HG02884 (cell line): ENCODE data around the gene TRIP4.
"Not testable (repeated sequence)": the region's sequence is repeated elsewhere in the genome, so short reads cannot be mapped to it uniquely, and the experiment has no call there.

Experiments
- ATAC-seq: cut with Tn5 transposase; IDR thresholded peaks from one replicate; pipeline ENCODE4 v1.9.1; 2021; ENCODE audit warnings: mild to moderate bottlenecking, moderate library complexity; ENCODE audit not compliant: unreplicated experiment

TRIP4 gene

DNA sequence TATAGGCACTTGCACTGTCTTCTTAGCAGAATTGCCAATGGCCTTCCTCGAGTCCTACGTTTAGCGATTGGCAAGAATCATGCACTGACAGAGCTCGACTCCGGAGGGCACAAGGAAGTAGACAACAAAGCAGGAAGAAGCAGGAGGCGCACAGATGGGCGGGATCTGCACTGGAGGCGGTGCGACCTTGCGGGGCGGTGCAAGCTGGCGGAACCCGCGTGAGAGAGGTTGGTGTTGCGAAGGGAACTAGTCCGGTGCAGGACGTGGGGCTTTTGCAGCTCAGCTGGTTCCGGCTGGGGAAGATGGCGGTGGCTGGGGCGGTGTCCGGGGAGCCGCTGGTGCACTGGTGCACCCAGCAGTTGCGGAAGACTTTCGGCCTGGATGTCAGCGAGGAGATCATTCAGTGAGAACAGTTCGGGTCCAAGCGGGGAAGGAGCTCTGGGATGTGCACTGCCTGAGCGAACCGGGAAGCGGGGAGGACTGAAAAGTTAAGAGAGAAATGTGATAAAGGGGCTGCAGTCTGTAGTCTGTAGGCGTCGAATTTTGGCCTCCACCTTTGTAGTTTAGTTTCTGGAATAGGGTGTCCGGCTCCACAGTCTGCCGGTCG, at the start of gene TRIP4:
TSS of gene TRIP4 (plus strand) at position 275 of the 607 bp plus-strand sequence. CDS start at position 303, 28 bp downstream.
- ATAC-seq: peak; percentile 96

DNA sequence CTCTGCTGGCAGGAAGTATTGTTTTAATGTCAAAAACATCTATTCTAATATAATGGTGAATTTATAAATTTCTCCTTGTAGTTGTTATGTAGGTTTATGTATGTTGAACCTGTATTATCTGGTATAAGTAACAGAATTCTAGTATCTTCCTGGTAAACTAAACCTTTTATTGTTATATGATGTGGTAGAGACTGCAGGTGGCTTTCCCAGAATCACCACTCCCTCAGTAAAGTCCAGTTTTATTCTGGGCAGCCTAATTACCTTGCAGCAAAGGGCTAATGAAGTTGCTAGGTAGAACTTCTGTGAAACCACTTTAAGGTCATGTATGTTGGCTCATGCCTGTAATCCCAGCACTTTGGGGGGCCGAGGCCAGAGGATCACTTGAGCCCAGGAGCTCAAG, 47.3 kb upstream of the TRIP4 start:
- ATAC-seq: no peak

DNA sequence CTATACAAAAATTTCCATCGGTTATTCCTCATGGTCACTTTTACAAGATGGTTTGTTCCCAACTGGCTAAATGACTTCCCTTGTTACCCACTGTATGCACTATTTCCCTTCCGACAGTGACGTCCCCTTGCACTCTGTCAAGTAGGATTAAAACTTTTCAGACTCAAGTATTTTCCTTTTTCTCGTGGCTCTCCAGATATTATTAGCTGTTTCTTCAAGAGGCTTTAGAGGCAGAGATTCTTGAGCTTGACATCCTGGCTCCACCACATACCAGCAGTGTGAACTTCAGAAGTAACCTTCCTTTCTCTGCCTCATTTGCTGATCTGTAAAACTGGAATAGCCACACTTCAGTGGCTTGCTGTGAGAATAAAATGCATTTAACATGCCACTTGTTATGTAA, 45.7 kb upstream of the TRIP4 start:
- ATAC-seq: no peak

DNA sequence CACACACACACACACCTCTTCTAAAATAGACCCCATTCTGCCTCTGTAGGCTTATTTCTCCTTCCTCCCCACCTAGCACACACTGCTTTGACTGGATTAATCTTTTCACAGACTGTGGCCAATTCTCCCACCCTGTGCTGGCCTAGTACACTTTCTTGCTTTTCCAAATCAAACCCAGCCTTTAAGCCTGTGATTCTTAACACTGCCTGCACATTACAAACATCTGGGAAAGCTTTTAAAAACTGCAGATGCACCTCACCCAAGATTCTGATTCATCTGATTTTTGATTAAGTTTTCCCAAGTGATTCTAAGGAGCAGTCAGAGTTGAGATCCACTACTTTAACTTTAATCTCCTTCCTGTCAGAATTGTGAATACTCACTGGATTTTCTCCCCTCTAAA, 44.4 kb upstream of the TRIP4 start:
- ATAC-seq: no peak

DNA sequence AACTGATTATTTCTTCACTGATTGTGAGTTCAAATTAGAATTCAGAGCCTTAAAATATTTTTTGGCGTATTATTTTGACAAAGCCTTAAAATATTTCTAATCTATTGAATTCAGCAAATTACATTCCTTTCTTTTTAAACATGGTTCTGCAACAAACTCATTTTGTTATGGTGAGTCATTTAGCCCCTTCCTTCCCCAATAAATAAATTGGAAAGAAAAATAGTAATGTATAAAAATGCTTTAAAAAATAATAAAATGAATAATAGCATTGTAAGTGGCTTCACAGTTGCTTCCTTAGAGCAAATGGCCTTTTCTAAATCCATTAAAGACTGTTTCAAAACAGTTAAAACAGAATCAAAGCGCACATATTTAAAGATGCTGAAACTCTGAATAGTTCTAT, 43.8 kb upstream of the TRIP4 start:
- ATAC-seq: no peak

DNA sequence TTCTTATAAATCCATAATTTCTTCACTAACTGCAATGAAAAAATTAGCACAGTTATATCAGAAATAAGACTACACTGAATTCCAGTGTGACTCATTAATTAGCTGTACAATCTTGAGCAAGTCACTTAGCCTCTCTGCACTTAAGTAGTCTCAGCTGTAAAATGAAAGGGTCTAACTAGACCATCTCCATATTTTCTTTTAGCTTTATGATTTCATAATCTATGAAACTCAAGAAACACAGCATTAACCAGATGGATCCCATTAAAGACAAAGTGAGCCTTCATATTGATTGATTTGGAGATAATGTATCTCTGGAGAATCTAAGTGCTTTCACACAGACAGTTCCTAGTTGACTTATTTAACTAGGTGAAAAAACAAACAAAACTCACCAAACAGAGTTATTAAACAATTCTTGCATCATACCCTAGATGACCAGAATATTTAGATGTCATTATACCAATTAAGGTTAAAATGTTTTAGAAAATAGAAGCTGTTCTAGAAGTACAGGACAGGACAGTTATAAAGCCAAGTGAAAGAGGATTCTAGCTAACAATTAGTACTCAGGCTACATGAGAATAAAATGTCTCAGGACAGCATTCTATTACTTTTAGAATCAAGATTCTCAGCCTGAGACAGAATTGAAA, 42.9 kb upstream of the TRIP4 start:
- ATAC-seq: no peak

DNA sequence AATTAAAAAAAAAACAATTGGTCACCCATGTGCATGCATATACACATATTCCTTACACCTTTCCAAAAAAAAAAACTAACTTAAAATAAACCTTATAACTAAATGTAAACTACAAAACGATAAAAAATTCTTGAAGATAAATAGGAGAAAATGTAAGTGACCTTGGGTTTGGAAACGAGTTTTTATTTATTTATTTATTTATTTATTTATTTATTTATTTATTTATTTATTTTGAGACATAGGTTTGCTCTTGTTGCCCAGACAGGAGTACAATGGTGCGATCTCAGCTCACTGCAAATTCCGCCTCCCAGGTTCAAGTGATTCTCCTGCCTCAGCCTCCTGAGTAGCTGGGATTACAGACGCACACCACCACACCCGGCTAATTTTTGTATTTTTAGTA, 41.4 kb upstream of the TRIP4 start:
- not testable (repeated sequence) for ATAC-seq

DNA sequence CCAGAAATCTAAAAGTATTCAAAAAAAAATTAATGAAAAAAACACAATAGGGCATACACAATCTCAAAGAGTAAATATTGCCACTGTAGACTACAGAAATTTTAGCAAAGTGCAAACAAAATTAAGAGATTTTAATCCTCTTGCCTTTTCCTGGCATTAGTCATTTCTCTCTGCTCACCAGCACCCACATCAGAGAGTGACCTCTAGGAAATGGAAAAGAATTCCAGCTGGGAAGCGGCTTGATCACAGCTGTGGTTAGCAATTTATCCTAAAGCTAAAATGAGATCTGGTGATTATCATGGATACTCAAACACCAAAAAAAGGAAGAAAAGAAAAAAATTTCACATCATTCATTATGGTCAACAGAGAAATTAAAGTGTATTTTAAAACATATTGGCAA, 39.2 kb upstream of the TRIP4 start:
- ATAC-seq: no peak

DNA sequence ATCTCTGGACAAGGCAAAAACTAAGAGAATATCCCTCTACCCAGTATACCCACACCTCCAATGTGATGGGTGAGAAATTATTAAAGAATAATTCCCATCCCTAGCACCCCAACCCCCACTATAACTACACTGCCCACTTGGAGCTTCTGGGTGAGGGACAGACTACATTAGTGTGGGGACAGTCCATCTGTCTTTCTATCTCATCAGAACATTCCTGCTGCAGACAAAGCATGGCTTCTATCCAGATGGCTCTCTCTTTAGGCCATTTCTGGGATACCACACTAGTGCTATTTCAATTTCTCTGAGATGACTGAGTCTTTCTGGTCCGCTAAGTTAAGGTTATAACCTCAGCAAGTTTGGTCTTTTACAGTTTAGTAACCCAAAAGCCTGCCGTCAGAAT, 38.3 kb upstream of the TRIP4 start:
- ATAC-seq: no peak

DNA sequence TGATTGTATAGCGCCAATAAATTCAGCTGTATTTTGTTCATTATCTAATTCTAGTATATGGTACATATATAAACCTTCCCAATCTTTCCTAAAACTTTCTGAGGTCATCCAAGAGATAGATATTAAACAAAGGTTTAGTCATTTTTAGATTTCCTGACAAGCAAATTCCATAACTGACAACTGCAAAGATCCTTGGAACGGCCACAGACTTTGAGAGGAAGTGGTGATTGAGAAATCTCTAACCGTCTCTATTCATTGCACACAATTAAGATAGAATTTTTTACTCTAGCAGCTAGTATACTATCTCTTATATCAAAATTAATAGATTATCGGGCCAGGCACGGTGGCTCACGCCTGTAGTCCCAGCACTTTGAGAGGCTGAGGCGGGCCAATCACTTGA, 36.4 kb upstream of the TRIP4 start:
- ATAC-seq: no peak

DNA sequence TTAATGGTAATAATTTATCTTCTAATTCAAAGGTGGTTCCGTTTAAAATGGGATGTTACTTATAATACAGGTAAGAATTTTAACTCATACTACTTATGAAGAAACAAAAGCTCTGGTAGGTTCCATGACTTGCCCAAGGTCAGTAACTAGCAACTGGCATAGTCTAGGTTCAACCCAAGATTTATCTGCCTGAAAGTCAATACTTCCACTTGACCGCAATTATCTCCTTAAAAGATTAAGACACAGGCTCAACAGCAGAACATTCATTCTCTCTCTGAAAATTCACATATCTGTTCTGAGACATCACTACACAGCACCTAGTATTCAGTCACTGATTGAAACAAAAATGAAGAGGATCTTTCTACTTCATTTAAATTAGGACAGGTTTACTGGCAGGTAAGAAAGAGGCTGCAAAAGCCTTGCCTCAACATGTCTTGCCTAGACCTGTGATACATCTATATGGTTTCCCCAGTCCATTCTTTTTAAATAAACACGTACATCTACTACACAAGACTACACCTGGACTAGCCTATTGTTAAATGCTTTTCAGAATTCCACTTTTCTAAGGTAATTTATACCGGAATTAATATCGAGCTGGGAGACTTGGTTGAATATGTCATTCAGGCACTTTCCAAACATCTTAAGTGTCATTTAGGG, 32.8 kb upstream of the TRIP4 start:
- ATAC-seq: no peak

DNA sequence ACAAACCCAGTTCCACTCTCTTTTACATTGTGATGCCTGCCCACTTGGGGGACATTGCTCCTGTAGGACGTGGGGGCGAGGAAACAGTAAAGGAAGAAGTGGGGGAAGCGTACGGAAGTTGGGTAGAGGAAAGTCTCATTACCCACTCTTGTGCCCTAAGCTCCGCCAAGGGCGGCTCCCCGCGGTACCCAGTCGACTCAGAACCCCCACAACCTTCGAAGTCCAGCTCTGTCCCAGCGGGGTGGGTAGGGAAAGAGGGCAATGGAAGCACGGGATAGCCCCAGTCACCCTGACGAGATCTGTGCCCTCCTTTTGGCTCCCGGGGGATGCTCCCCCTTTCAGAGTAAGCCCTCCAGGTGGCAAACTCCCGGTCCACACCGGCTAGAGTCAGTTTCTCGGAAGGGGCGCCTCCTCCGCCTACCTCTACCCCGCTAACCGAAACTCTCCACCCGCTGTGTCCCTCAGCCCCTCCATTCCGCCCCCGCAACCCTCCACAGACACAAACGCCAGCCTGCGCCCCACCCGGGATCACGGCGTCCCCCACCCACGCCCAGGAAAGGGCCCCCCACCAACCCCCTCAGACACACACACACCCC, 32.2 kb upstream of the TRIP4 start:
- ATAC-seq: peak; percentile 13

DNA sequence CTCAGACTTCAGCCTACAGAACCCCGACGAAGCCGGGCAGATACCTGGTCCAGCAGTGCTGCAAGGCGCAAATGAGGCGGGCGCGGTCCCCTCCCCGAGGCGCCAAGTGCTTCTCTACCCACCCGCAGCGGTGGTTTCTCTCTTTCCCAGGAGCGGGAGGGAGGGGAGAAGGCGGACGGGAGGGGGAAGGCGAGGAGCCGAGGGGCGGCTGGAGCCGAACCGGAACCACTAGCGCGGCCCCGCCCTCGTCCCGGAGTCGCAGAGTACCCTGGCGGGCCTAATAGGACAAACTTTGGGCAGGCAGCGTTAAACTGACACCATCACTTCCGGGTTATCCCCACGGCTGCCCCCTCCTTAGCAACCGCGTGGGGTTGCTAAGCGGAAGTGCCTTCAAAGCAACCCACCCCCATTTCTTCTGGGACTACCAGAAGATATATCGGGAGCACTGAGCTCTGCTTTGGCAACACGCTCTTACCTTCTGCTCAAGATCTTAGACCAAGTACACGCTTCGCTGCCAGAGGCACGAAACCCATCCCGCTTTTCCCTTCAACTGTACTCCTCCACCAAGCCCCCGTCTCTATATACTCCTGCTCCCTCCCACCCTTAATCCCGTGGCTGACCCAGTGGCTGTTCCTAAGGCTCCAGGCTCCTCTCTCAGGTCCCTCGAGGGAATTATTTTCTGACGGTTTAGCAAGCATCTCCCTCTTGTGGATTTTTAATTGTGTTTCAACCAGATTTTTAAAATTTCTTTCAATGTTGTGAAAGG, 31.5 kb upstream of the TRIP4 start, which contains the start of gene CSNK1G1:
TSS of gene CSNK1G1 (minus strand) at position 230 of the 766 bp plus-strand sequence. CDS start 55,674 bp downstream, outside the sequence.
- ATAC-seq: peak; percentile 91

DNA sequence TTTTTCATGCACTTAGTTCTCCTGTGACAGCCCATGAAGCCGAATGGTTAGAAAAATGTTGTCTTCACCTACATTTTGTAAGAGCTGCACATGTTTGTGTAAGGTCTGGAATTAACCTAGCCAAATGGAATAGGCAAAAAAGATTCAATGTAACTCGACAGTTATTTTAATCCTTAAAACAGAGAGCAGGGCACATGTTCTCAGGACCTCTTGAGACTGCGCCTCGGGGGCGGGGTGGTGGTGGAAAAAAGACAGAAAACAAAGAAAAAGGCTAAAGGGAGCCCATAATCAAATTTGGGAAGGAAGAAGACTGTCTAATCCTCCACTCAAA, 31.0 kb upstream of the TRIP4 start:
- ATAC-seq: no peak

DNA sequence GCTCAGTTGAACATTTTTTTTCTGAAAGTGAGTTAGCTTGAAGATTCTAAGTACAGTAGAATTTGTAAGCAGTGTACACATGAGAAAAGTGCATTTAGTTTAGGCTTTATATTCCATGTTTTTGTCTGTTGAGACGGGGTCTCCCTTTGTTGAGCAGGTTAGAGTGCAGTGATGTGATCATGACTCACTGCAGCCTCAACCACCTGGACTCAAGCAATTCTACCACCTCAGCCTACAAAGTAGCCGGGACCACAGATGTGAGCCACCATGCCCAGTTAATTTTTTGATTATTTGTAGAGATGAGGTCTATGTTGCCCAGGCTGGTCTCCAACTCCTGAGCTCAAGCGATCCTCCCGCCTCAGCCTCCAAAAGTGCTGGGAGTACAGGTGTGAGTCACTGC, 26.4 kb upstream of the TRIP4 start:
- no peak for ATAC-seq

DNA sequence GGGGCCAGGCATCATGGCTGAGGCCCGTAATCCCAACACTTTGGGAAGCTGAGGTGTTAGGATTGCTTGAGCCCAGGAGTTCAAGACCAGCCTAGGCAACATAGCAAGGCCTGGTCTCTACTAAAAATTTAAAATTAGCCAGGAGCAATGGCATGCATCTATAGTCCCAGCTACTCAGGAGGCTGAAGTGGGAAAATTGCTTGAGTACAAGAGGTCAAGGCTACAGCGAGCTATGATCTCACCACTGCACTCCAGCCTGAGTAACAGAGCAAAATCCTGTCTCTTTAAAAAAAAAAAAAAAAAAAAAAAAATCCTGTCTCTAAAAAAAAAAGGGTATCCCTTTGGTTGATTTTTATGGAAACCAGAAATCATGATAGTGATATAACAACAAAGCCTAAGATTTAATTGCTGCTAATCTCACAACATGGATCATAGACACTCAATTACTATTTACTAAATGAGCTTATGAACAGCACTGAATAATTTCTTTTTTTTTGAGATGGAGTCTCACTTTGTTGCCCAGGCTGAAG, 18.5 kb upstream of the TRIP4 start:
- no peak for ATAC-seq

DNA sequence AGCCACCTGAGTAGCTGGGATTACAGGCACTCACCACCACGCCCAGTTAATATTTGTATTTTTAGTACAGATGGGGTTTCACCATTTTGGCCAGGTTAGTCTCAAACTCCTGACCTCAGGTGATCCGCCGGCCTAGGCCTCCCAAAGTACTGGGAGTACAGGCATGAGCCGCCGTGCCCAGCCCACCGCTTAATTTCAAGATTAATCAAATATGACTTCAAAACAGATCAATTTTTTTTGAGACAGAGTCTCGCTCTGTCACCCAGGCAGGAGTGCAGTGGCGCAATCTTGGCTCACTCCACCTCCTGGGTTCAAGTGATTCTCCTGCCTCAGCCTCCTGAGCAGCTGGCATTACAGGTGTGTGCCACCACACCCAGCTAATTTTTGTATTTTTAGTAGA, 16.3 kb upstream of the TRIP4 start:
- not testable (repeated sequence) for ATAC-seq

DNA sequence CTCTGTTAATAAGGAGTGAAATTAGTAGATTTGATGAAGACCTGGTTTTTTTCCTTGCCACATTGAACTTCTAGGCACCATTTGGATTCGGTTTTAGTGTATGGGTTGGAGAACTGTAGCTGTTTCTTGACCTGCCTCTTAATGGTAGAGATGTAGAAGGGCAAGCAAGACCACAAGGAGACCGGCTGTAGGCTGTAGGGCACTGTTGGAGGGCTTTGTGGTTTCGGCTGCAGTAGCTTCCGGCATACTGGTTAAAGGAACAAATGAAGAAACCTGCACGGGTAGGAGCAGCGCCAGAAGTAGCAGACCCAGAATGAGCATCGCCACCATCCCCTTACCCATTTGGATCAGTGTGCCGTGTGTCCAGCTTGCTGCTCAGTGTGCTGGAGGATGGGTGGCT, 14.3 kb upstream of the TRIP4 start:
- no peak for ATAC-seq

DNA sequence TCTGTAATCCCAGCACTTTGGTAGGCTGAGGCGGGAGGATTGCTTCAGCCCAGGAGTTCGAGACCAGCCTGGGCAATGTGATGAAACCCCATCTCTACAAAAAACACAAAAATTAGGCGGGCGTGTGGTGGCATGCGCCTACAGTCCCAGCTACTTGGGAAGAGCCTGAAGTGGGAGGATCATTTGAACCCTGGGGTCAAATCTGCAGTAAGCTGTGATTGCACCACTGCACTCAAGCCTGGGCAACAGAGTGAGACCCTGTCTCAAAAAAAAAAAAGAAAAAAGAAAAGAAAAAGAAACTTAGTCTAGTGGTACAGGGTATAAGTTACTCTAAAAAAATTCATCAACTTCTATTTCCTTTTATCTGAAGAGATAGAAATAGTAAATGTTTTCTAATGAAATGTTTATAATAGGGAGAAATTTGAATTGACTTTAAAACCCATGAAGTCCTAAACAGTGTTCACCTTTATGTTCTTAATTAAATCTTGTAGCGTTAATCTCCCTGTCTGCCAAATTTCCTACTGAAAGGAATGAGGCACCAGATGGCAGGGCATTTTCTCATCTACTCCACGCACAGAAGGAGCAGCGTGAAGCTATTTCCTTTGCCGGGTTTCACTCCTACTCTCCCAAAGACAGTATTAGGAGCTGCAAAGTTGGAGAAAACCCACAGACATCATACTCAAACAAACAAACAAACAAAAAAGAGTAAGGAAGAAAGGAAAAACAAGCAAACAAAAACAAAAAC, 8.2 kb upstream of the TRIP4 start:
- no peak for ATAC-seq

DNA sequence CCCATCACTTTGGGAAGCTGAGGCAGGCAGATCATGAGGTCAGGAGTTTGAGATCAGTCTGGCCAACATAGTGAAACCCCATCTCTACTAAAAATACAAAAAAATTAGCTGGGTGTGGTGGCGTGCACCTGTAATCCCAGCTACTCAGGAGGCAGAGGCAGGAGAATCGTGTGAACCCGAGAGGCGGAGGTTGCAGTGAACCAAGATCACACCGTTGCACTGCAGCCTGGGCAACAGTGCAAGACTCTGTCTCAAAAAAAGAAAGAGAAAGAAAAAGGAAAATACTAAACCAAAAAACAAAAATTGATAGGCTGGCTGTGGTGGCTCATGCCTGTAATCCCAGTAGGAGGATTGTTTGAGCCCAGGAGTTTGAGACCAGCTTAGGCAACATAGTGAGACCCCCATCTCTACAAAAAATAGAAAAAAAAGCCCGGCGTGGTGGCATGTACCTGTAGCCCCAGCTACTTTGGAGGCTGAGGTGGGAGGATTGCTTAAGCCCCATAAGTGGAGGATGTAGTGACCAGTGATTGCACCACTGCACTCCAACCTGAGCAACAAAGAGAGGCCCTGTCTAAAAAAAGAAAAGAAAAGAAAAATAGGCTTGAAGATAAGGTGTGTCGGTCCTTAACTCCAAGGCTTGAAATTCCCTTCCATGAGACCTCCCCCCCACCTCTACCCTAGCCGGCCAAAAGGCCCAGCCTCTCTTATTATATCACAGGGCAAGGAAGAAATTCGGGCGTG, 7.3 kb upstream of the TRIP4 start:
- ATAC-seq: not testable (repeated sequence)
